ENCODE data around the gene MTCL1. TPM values are rescaled to one million over a fixed set of nuclear protein-coding genes. Genes with fewer than 3 reads are reported as not detected.

The MTCL1 gene
- total RNA-seq, 1 experiment from 2014 or later, result 11.6 TPM

- H3K4me1 Mint-ChIP-seq (ENCODE audit: insufficient read depth, unreplicated experiment), result peaks cover 10% of the 10 kb centered on the region
- TF ChIP-seq CTCF (IDR thresholded peaks at IDR 0.05; ENCODE audit: unreplicated experiment), result no peak
- ChIA-PET CTCF (interaction anchor here (0.6 to 5.2 kb wide), 8 partner anchors 20 to 856 kb away, joined by 3 to 36 read pairs (median 4); no protein-coding TSS in a partner anchor), POLR2A (no interaction called here)
- DNase-seq (ENCODE audit: unreplicated experiment), result peak; percentile 11
- H3K36me3 Mint-ChIP-seq (ENCODE audit: insufficient read depth, unreplicated experiment), result no peaks in the 10 kb centered on the region
- BruUV-seq (replicated peaks), result no TSS peak
- H3K27me3 Mint-ChIP-seq (ENCODE audit: insufficient read depth, unreplicated experiment), result peaks cover 14% of the 10 kb centered on the region
- H3K4me3 Mint-ChIP-seq (ENCODE audit: unreplicated experiment), result no peak overlapping the region
- H3K27ac Mint-ChIP-seq (ENCODE audit: low read depth, unreplicated experiment), result peak overlapping the region; percentile 43
- intact Hi-C loops (cut with micrococcal nuclease), result no loop called here
- no peaks in the 10 kb centered on the region for H3K9me3 Mint-ChIP-seq (ENCODE audit: unreplicated experiment)
Observed at GRCh38 chr18:8657873-8658470, 47.4 kb upstream of the MTCL1 start.

GRCh38 chr18:8658858-8659485 is 46.4 kb upstream of the MTCL1 start:
- peaks cover 5% of the 10 kb centered on the region for H3K27me3 Mint-ChIP-seq (ENCODE audit: insufficient read depth, unreplicated experiment)
- no peak overlapping the region for H3K27ac Mint-ChIP-seq (ENCODE audit: low read depth, unreplicated experiment)
- POLR2A ChIA-PET, result interaction anchor here (0.6 kb wide), 1 partner anchor 786 kb away, joined by 4 read pairs; no protein-coding TSS in a partner anchor
- no peak for DNase-seq (ENCODE audit: unreplicated experiment)
- H3K36me3 Mint-ChIP-seq (ENCODE audit: insufficient read depth, unreplicated experiment), result no peaks in the 10 kb centered on the region
- intact Hi-C loops (cut with micrococcal nuclease), result no loop called here
- no peak for TF ChIP-seq CTCF (IDR thresholded peaks at IDR 0.05; ENCODE audit: unreplicated experiment)
- no peaks in the 10 kb centered on the region for H3K9me3 Mint-ChIP-seq (ENCODE audit: unreplicated experiment)
- H3K4me3 Mint-ChIP-seq (ENCODE audit: unreplicated experiment), result no peak overlapping the region
- CTCF ChIA-PET, result interaction anchor here (0.6 to 5.2 kb wide), 6 partner anchors 19 to 398 kb away, joined by 3 to 36 read pairs (median 4); no protein-coding TSS in a partner anchor
- BruUV-seq (replicated peaks), result no TSS peak
- H3K4me1 Mint-ChIP-seq (ENCODE audit: insufficient read depth, unreplicated experiment), result peaks cover 19% of the 10 kb centered on the region

GRCh38 chr18:8659609-8660242 is 45.6 kb upstream of the MTCL1 start:
- intact Hi-C loops (cut with micrococcal nuclease), result no loop called here

More at GRCh38 chr18:8659609-8660242, 45.6 kb upstream of the MTCL1 start:
- Mint-ChIP-seq H3K9me3 (ENCODE audit: unreplicated experiment) (no peaks in the 10 kb centered on the region), H3K4me1 (ENCODE audit: insufficient read depth, unreplicated experiment) (peaks cover 19% of the 10 kb centered on the region), H3K36me3 (ENCODE audit: insufficient read depth, unreplicated experiment) (no peaks in the 10 kb centered on the region), H3K27me3 (ENCODE audit: insufficient read depth, unreplicated experiment) (no peaks in the 10 kb centered on the region), H3K27ac (ENCODE audit: low read depth, unreplicated experiment) (no peak overlapping the region), H3K4me3 (ENCODE audit: unreplicated experiment) (no peak overlapping the region)
- CTCF ChIA-PET, result interaction anchor here (0.7 to 5.2 kb wide), 4 partner anchors 37 to 329 kb away, joined by 3 to 36 read pairs (median 16); no protein-coding TSS in a partner anchor
- POLR2A ChIA-PET, result interaction anchor here (0.5 to 0.6 kb wide), 2 partner anchors 75 to 787 kb away, joined by 3 to 4 read pairs; no protein-coding TSS in a partner anchor
- no peak for TF ChIP-seq CTCF (IDR thresholded peaks at IDR 0.05; ENCODE audit: unreplicated experiment)
- no peak for DNase-seq (ENCODE audit: unreplicated experiment)
- no TSS peak for BruUV-seq (replicated peaks)
